Measurements from ENCODE around the gene LMCD1. TPM values are rescaled to one million over a fixed set of nuclear protein-coding genes. Genes with fewer than 3 reads are reported as not detected.

LMCD1 gene
- polyA plus RNA-seq, 1 of the 3 experiments (the other 2 are of a cell fraction) = 23.6 TPM

DNA sequence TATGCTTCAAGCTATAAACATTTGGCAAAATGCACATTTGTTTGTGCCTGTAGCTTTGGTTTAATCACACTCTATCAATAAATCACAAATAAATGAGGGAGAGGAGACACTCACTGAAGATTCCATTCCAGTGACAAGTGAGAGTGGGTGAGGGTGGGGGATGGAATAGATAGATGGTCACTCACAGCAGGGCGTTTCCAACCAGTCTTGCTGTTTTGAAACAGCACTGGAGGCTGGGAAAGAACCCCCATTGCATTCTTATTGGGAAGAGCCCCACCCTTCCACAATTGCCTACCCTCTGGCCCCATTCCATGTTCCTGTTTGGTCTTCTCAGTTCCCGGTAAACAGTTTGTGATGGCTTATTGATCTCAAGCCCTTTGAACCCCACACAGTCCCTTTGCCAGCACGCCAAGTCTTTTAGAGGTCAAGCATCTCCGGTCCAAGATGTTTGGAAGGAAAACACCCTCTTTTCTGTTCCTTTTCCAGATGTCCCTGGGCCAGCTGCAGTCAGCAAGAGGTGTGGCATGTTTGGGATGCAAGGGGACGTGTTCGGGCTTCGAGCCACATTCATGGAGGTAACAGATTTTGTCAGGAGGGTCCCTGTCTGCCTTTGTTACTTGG is 30.7 kb downstream of the LMCD1 start (continued):
- no peak for TF ChIP-seq RXRA (IDR thresholded peaks at IDR 0.05; ENCODE audit: borderline replicate concordance, low read depth)
- TF ChIP-seq, protein P1, sequence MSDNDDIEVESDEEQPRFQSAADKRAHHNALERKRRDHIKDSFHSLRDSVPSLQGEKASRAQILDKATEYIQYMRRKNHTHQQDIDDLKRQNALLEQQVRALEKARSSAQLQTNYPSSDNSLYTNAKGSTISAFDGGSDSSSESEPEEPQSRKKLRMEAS (IDR thresholded peaks at IDR 0.05; ENCODE audit: low read depth) = no peak
- TF ChIP-seq GABPA (IDR thresholded peaks at IDR 0.05; ENCODE audit: low read depth) = no peak
- TF ChIP-seq RFX5 (IDR thresholded peaks at IDR 0.05; ENCODE audit: low read length) = no peak
- TF ChIP-seq JUND (IDR thresholded peaks at IDR 0.05) = 0 out of 2 replicates have a peak, but pooled peaks have one; percentile 19

DNA sequence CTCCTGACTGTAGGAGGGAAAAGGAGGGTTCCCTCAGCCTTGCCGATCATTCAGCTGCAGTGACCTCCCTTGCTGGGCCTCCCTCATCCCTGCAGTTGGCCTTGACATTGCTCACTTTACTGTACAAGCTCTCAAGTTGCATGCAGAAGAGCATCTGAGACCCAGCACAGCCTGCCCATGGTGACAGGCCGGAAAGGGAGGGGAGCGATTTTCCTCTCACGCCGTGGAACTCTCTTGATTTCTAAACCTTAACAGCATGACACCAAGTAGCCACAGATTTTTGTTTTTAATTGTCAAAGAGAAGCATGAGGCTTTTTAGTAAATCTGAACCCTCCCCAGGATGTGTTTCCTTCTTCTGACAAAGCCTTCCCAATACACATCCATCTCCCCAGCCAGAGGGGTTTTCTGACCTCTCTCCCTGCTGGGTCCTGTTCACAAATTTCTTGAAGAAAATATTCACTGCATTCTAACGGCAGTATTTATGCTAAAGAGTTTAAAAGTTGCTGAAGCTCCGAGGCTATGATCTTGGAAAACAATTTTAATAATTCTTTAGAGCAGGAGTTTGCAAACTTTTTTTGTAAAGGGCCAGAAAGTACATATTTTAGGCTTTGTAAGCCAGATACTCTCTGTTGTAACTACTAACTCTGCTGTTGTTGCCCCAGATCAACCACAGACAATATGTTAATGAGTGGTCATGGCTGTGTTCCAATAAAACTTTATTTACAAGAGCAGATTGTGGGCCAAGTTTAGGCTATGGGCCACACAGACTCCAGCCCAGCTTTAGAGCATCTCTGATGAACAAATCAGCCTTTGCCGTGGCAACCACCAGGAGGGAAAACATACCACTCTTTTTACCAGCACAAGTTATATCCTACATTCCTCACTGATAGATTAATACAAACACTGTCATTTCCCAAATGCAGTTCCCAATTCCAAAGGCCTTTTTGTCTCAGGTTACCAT is 34.8 kb downstream of the LMCD1 start:
- Histone ChIP-seq H3K4me2 (no peak overlapping the region), H3K4me3 (ENCODE audit: low read depth in 2 of 2, low read length in 1 of 2) (no peak overlapping the region), H2AFZ (ENCODE audit: low read depth) (no peak overlapping the region), H4K20me1 (ENCODE audit: insufficient read depth) (no peaks in the 10 kb centered on the region), H3K79me2 (ENCODE audit: insufficient read depth) (no peaks in the 10 kb centered on the region), H3F3A (replicated peaks; ENCODE audit: insufficient read depth) (no peaks in the 10 kb centered on the region), H3K36me3 (replicated peaks in 1 of 2; ENCODE audit: control insufficient read depth in 1 of 2, insufficient read depth in 2 of 2, low read length in 1 of 2) (peaks cover 0 to 49% of the 10 kb centered on the region in 2 experiments), H3K27me3 (ENCODE audit: insufficient read depth) (no peaks in the 10 kb centered on the region), H3K27ac (ENCODE audit: low read depth in 2 of 2, low read length in 1 of 2) (no peak overlapping the region), H3K9me3 (no peaks in the 10 kb centered on the region), H3K4me1 (ENCODE audit: control insufficient read depth in 1 of 2, insufficient read depth in 2 of 2, low read depth in 1 of 2, low read length in 1 of 2) (no peaks in the 10 kb centered on the region; a peak in 1 of 4 replicates), H3K9ac (no peak overlapping the region), H3K9me2 (no peaks in the 10 kb centered on the region)
- no peak for DNase-seq
- WGBS (ENCODE audit: low lambda C conversion rate) = 87% methylated on average over 7 of the region's 8 CpGs
- ChIA-PET POLR2A (no interaction called here), CTCF (interaction anchor here (1.0 kb wide), 1 partner anchor 10 kb away, joined by 4 read pairs; no protein-coding TSS in a partner anchor)
- TF ChIP-seq POLR2AphosphoS5 (IDR thresholded peaks at IDR 0.05; ENCODE audit: low read depth, low read length) (no peak), ELF1 (IDR thresholded peaks at IDR 0.05) (no peak), MXI1 (IDR thresholded peaks at IDR 0.05; ENCODE audit: low read depth, low read length) (no peak), RCOR1 (IDR thresholded peaks at IDR 0.05; ENCODE audit: low read length) (no peak), GABPA (IDR thresholded peaks at IDR 0.05; ENCODE audit: low read depth) (no peak), GATA2 (CRISPR knock-in tag; IDR thresholded peaks at IDR 0.05) (no peak), JUND (IDR thresholded peaks at IDR 0.05) (no peak), SMC3 (IDR thresholded peaks at IDR 0.05; ENCODE audit: low read depth, low read length) (no peak), EP300 (IDR thresholded peaks at IDR 0.05; ENCODE audit: borderline replicate concordance in 1 of 2, low read depth in 1 of 2, low read length in 1 of 2) (no peak), CHD2 (IDR thresholded peaks at IDR 0.05; ENCODE audit: low read length, partially characterized antibody) (no peak), FOXJ3 (CRISPR knock-in tag; IDR thresholded peaks at IDR 0.05) (no peak), NRF1 (IDR thresholded peaks at IDR 0.05; ENCODE audit: low read depth, low read length) (no peak)
- TF ChIP-seq, protein P2, sequence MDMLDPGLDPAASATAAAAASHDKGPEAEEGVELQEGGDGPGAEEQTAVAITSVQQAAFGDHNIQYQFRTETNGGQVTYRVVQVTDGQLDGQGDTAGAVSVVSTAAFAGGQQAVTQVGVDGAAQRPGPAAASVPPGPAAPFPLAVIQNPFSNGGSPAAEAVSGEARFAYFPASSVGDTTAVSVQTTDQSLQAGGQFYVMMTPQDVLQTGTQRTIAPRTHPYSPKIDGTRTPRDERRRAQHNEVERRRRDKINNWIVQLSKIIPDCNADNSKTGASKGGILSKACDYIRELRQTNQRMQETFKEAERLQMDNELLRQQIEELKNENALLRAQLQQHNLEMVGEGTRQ (IDR thresholded peaks at IDR 0.05; ENCODE audit: borderline replicate concordance, low read depth, low read length) = no peak
